Activated effector memory CD4-positive, alpha-beta T cell treated with anti-CD3 and anti-CD28 coated beads, Interleukin-2, amount 50 U/mL, for 16 hours (primary cell): ENCODE data around the gene USP22.

Source experiments
- DNase-seq: peaks from one replicate; pipeline ENCODE4 v3.0.0-alpha.2; 2020

The USP22 gene

DNA sequence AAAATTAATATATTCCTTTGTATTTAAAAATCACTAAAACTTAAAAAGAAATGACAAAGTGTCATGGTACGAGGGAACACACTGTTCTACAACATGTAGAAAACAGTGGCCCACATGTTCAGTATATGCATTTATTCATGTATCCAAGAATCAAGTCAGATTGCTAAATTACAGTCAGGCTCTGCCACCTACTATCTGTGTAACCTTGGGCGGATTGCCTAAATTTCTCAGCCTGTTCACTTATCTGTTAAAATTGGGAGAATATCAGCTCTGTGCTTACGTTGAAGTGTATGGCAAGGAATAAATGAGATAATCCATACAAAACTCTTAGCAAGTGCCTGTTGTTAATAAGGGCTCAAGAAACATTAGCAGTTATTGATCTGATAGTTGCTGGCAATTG is 3.4 kb upstream of the USP22 start:
- DNase-seq: no peak

GRCh38 chr17:21044971-21045370 is 2.2 kb upstream of the USP22 start:
- DNase-seq: no peak

DNA sequence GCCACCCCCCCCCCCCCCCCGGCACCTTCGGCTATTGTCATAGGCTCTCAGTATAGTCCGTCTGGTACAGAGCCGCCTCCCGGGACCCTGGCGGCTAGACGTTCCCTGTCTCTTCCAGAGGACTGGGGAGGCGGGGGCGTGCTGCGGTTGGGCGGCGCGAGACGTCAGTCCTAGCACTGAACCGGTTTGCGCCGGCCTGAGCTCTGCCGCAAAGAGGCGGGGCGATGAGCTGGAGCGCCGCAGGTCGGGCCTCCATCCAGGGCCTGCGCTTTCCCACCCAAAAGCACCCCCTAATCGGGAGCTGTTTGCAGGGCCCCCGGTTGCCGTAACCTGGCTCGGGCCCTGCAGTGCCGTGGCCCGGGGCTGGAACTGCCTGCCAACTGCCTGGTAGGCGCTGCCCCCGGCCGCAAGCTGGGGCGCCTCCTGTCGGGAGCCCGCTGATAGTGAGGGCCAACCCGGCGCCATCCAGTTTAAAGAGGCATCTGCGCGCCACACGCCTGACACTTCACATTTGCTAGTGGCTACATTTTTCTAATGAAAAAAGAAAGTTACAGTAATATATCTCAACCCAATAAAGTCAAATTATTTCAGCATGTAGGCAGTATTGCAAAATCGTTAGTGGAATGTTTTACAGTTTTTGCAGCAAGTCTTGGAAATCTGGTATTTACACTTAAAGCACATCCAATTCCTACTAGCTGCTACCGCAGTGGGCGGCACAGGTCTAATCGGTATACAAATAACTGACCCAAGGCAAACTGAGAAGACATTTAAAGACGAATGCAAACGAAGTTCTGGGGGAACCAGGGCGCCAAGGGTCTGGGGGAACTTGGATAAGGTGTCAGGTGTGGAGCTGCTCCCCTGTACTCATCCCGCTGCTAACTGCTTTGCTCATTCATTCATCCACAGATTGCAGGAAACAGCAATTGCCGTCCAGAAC is 753 bp upstream of the USP22 start:
- peak; percentile 98 for DNase-seq

- peak; percentile 89 for DNase-seq
Measured at GRCh38 chr17:21041741-21042457, 912 bp downstream of the USP22 start.

DNA sequence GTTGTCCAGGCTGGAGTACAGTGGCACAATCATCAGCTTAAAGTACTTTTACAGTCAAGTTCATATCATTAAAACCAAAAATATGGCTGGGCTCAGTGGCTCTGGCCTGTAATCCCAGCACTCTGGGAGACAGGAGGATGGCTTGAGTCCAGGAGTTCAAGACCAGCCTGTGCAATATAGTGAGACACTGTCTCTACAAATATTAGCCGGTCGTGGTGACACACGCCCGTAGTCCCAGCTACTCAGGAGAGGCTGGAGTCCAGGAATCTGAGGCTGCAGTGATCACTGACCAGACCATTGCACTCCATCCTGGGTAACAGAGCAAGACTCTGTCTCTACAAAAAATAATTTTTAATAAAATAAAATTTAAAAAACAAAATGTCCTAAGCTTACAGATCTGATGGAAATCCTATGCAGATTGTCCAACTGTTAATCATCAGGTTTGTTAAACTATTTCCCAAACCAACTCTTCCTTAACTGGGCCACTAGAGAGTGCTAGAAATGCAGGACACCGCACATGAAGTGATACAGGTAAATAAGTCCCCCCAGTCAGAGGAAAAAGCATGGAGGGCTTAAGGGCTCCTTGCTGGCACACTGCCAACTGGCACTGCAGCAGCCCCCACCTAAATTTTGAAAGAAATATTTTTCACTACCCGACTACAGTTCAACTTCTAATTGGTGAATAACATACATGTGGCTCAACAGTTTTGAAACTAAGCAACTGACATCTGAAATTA is 2.8 kb downstream of the USP22 start:
- peak; percentile 72 for DNase-seq

GRCh38 chr17:21037117-21037803 is 5.6 kb downstream of the USP22 start:
- no peak for DNase-seq

DNA sequence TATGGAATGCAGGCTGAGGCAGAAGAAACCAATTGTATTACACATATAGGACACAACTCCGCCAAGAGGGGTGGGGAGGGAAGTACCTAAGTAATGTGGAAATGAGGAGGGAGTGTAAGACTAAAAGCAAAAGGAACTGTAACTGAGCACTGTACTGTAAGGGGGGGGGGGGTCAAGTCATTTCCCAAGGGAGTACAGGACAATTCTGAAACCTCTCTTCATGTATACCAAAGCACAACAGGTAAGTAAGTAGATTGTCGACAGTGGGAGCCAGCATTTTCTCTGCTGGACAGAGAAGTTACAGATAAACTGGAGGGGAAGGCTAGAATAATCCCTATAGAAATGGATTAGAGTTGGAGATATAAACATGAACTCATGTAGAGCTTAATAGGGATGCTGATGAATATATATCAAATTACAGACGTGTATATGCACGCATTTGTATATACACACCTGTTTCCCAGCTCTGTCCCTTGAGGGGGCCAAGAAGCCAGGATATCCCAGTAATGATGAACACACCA is 6.4 kb downstream of the USP22 start:
- no peak for DNase-seq

DNA sequence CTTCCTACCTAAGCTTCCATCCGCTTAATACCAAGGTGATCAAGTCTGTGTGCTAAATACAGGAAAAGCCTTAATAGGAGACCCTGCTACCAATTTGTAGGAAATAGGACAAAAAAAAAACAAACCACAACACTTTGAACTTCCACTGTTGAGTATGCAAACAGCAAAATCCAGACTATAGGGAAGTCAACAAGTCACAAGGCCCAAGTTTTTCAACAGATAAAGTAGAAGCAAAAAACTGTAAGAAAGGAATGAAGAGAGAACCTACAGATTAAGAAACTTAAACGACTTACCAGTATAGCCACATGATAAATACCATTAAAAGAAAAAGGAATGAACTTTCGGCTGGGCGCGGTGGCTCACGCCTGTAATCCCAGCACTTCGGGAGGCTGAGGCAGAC is 7.4 kb downstream of the USP22 start:
- DNase-seq: no peak

- DNase-seq: peak; percentile 70
Measured at GRCh38 chr17:21034340-21035235, 8.2 kb downstream of the USP22 start.

DNA sequence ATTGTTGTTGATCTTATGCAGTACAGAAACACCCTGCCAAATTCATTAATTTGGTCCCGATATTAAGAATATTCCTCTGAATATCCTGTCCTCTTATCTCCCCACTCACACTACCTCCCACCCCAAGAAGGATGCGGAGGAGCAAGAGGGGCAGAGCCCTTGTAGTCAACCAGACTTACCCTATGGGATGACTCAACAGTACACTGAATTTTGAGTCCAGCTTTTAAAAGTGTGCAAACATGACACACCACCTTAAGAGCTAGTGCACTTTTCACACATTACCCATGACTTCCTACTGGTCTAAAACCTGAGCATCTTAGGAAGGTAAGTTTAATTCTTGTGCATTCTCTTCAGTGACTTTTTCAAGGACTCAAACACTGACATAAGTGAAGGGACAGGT is 9.5 kb downstream of the USP22 start:
- DNase-seq: no peak

DNA sequence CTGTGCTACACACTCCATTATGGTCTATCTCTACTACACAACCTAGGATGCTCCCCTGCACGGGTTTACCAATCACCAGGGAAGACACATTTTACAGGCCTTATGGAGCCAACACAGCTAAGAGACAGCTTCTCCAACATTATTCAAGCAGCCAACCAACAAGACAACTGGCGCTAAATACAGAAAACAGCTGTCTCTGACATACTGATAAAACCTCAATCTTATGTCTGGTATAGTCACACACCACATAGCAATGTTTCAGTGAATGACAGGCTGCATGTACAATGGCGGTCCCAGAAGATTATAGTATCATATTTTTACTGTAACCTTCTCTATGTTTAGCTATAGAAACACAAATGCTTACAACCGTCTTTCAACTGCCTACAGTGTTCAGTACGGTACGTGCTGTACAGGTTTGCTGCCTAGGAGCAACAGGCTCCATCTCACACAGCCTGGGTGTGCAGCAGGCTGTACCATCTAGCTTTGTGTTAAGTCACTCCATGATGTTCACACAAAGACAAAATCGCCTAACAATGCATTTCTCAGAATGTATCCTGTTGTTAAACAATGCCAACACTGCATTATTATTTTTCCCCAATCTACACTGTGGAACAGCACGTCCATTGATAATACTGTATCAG is 10.9 kb downstream of the USP22 start:
- no peak for DNase-seq

GRCh38 chr17:21030375-21030774 is 12.4 kb downstream of the USP22 start:
- no peak for DNase-seq

GRCh38 chr17:21029515-21029914 is 13.3 kb downstream of the USP22 start:
- no peak for DNase-seq

- DNase-seq: peak; percentile 71
Measured at GRCh38 chr17:21029036-21029435, 13.8 kb downstream of the USP22 start.

GRCh38 chr17:21028192-21028591 is 14.6 kb downstream of the USP22 start:
- DNase-seq: no peak

- DNase-seq: no peak
Measured at GRCh38 chr17:21027031-21027430, 15.8 kb downstream of the USP22 start.

- DNase-seq: no peak
Measured at GRCh38 chr17:21025451-21025850, 17.4 kb downstream of the USP22 start.

GRCh38 chr17:21024024-21024423 is 18.8 kb downstream of the USP22 start:
- peak; percentile 34 for DNase-seq

- DNase-seq: peak; percentile 14
Measured at GRCh38 chr17:21021208-21021803, 21.5 kb downstream of the USP22 start.

- DNase-seq: no peak
Measured at GRCh38 chr17:21020622-21021021, 22.2 kb downstream of the USP22 start.
